ENCODE data around the gene TMEM132D. TPM values are rescaled to one million over a fixed set of nuclear protein-coding genes. Genes with fewer than 3 reads are reported as not detected.

TMEM132D gene
- total RNA-seq, 2 donors from 2014 or later = 4.4 to 14.2 TPM

GRCh38 chr12:129366656-129367055, 537.2 kb downstream of the TMEM132D start:
- Histone ChIP-seq H3K27ac (ENCODE audit: low read depth, low read length) (no peak overlapping the region), H3K27me3 (ENCODE audit: control insufficient read depth, insufficient read depth, low read length, poor library complexity, severe bottlenecking) (peaks cover 5% of the 10 kb centered on the region), H3K4me3 (ENCODE audit: low read length) (no peak overlapping the region), H3K9me3 (ENCODE audit: control insufficient read depth, low read length) (no peaks in the 10 kb centered on the region), H3K9ac (ENCODE audit: extremely low read depth, low read length, poor library complexity, severe bottlenecking) (no peak overlapping the region), H3K36me3 (ENCODE audit: control insufficient read depth, insufficient read depth, low read length) (no peaks in the 10 kb centered on the region), H3K4me1 (ENCODE audit: control insufficient read depth, insufficient read depth, low read length) (no peaks in the 10 kb centered on the region)
- no peak for DNase-seq
- Mint-ChIP-seq H3K9me3 (peaks cover 4% of the 10 kb centered on the region), H3K4me1 (peaks cover 11% of the 10 kb centered on the region), H3K4me3 (no peak overlapping the region), H3K36me3 (ENCODE audit: low read depth) (peaks cover 5% of the 10 kb centered on the region), H3K27me3 (ENCODE audit: insufficient read depth) (peaks cover 7% of the 10 kb centered on the region), H3K27ac (no peak overlapping the region)
- no peak for TF ChIP-seq CTCF (conservative IDR thresholded peaks at IDR 0.05)
- 91 to 94% methylated on average over 9 of the region's 9 CpGs for WGBS, 2 experiments (ENCODE audit: insufficient coverage in 1 of 2, insufficient read length in 1 of 2)

GRCh38 chr12:129363041-129363440, 540.8 kb downstream of the TMEM132D start:
- H3K36me3 Mint-ChIP-seq (ENCODE audit: low read depth) = peaks cover 5% of the 10 kb centered on the region
- peaks cover 7% of the 10 kb centered on the region for H3K27me3 Mint-ChIP-seq (ENCODE audit: insufficient read depth)
- no peaks in the 10 kb centered on the region for H3K4me1 ChIP-seq (ENCODE audit: control insufficient read depth, insufficient read depth, low read length)
- H3K36me3 ChIP-seq (ENCODE audit: control insufficient read depth, insufficient read depth, low read length) = no peaks in the 10 kb centered on the region
- no peak overlapping the region for H3K4me3 ChIP-seq (ENCODE audit: low read length)
- no peak overlapping the region for H3K27ac Mint-ChIP-seq
- no peaks in the 10 kb centered on the region for H3K9me3 ChIP-seq (ENCODE audit: control insufficient read depth, low read length)
- 87 to 88% methylated on average over 7 to 8 of the region's 8 CpGs for WGBS, 2 experiments (ENCODE audit: insufficient coverage in 1 of 2, insufficient read length in 1 of 2)
- H3K9ac ChIP-seq (ENCODE audit: extremely low read depth, low read length, poor library complexity, severe bottlenecking) = no peak overlapping the region
- peaks cover 4% of the 10 kb centered on the region for H3K9me3 Mint-ChIP-seq
- H3K27me3 ChIP-seq (ENCODE audit: control insufficient read depth, insufficient read depth, low read length, poor library complexity, severe bottlenecking) = peaks cover 5% of the 10 kb centered on the region
- no peak overlapping the region for H3K27ac ChIP-seq (ENCODE audit: low read depth, low read length)
- H3K4me1 Mint-ChIP-seq = peaks cover 20% of the 10 kb centered on the region
- no peak overlapping the region for H3K4me3 Mint-ChIP-seq
- TF ChIP-seq CTCF (conservative IDR thresholded peaks at IDR 0.05) = no peak
- DNase-seq = no peak

GRCh38 chr12:129357233-129357632, 546.6 kb downstream of the TMEM132D start:
- Histone ChIP-seq H3K4me3 (ENCODE audit: low read length) (no peak overlapping the region), H3K27me3 (ENCODE audit: control insufficient read depth, insufficient read depth, low read length, poor library complexity, severe bottlenecking) (no peaks in the 10 kb centered on the region), H3K9ac (ENCODE audit: extremely low read depth, low read length, poor library complexity, severe bottlenecking) (no peak overlapping the region), H3K36me3 (ENCODE audit: control insufficient read depth, insufficient read depth, low read length) (no peaks in the 10 kb centered on the region), H3K4me1 (ENCODE audit: control insufficient read depth, insufficient read depth, low read length) (no peaks in the 10 kb centered on the region), H3K9me3 (ENCODE audit: control insufficient read depth, low read length) (no peaks in the 10 kb centered on the region), H3K27ac (ENCODE audit: low read depth, low read length) (no peak overlapping the region)
- H3K27me3 Mint-ChIP-seq (ENCODE audit: insufficient read depth) = no peaks in the 10 kb centered on the region
- no peak for DNase-seq
- H3K27ac Mint-ChIP-seq = no peak overlapping the region
- H3K4me1 Mint-ChIP-seq = peaks cover 9% of the 10 kb centered on the region
- no peak for TF ChIP-seq CTCF (conservative IDR thresholded peaks at IDR 0.05)
- H3K4me3 Mint-ChIP-seq = no peak overlapping the region
- no peaks in the 10 kb centered on the region for H3K36me3 Mint-ChIP-seq (ENCODE audit: low read depth)
- no peaks in the 10 kb centered on the region for H3K9me3 Mint-ChIP-seq
- 92 to 98% methylated on average over 6 of the region's 6 CpGs for WGBS, 2 experiments (ENCODE audit: insufficient coverage in 1 of 2, insufficient read length in 1 of 2)
